PC-3 (cell line): ENCODE data around the gene DCTN2. TPM values are rescaled to one million over a fixed set of nuclear protein-coding genes. Genes with fewer than 3 reads are reported as not detected.

Experiments
- ATAC-seq: fragments of 200-7000 bp; cut with Tn5 transposase; 2 replicates; pipeline ENCODE4 v1.9.1; 2020; ENCODE audit warnings: mild to moderate bottlenecking, moderate library complexity
- BruUV-seq: library from RNA; stranded (reverse); fragments of 400-500 nt; replicated peaks from 2 replicates; lab custom pipeline; 2021; lab: Mats Ljungman, UMichigan
- CTCF ChIA-PET: fragments of 300-600 bp; sonication (Branson Sonifier 250); formaldehyde crosslinking; loops from one replicate; lab custom pipeline; 2022; ENCODE audit warnings: antibody characterized with exemption; lab: Charles Lee
- POLR2A ChIA-PET: fragments of 300-600 bp; sonication (Branson Sonifier 250); formaldehyde crosslinking; loops from one replicate; lab custom pipeline; 2022; ENCODE audit warnings: antibody characterized with exemption; ENCODE audit not compliant: unreplicated experiment; lab: Charles Lee
- DNase-seq: peaks from one replicate; pipeline ENCODE4 v3.0.0-alpha.2; 2015
- H2AFZ ChIP-seq: fragments of 300-600 bp; sonication (generic); 2 replicates; pipeline ENCODE4 v1.6.0; 2016; ENCODE audit warnings: antibody characterized with exemption, low read length
- H3F3A ChIP-seq: fragments of 300-600 bp; sonication (generic); one replicate; pipeline ENCODE4 v1.6.0; 2017; ENCODE audit warnings: antibody characterized with exemption, low read length, control low read depth, mild to moderate bottlenecking; ENCODE audit not compliant: unreplicated experiment
- H3K27ac ChIP-seq: fragments of 300-600 bp; sonication (generic); 2 replicates; pipeline ENCODE4 v1.5.1; 2016; ENCODE audit warnings: mild to moderate bottlenecking, low read length
- H3K27me3 ChIP-seq: fragments of 300-600 bp; sonication (generic); 2 replicates; pipeline ENCODE4 v1.6.1; 2016; ENCODE audit warnings: low read length, mixed read lengths
- H3K36me3 ChIP-seq: fragments of 300-600 bp; sonication (generic); 2 replicates; pipeline ENCODE4 v1.6.1; 2016; ENCODE audit warnings: low read depth, mixed run types, low read length, mixed read lengths
- H3K4me1 ChIP-seq: fragments of 300-600 bp; sonication (generic); 2 replicates; pipeline ENCODE4 v1.5.1; 2016; ENCODE audit warnings: low read length; ENCODE audit not compliant: insufficient read depth
- H3K4me2 ChIP-seq: fragments of 300-600 bp; sonication (generic); 2 replicates; pipeline ENCODE4 v1.6.0; 2016; ENCODE audit warnings: low read length
- H3K4me3 ChIP-seq: fragments of 300-600 bp; sonication (generic); 2 replicates; pipeline ENCODE4 v1.5.1; 2016; ENCODE audit warnings: mild to moderate bottlenecking, low read length, mixed read lengths
- H3K79me2 ChIP-seq: fragments of 300-600 bp; sonication (generic); 2 replicates; pipeline ENCODE4 v1.6.1; 2017; ENCODE audit warnings: low read length, mixed read lengths
- H3K9ac ChIP-seq: fragments of 300-600 bp; sonication (generic); 2 replicates; pipeline ENCODE4 v1.6.0; 2016; ENCODE audit warnings: mild to moderate bottlenecking, low read length
- H3K9me2 ChIP-seq: fragments of 300-600 bp; sonication (generic); replicated peaks from 2 replicates; pipeline ENCODE4 v1.6.1; 2016; ENCODE audit warnings: mixed run types, low read length, mixed read lengths
- H3K9me3 ChIP-seq: fragments of 300-600 bp; sonication (generic); 2 replicates; pipeline ENCODE4 v1.6.1; 2016; ENCODE audit warnings: low read length, mixed read lengths
- H4K20me1 ChIP-seq: fragments of 300-600 bp; sonication (generic); 2 replicates; pipeline ENCODE4 v1.6.1; 2016; ENCODE audit warnings: low read length, mixed read lengths
- EZH2 ChIP-seq: fragments of 300-600 bp; sonication (generic); IDR thresholded peaks from one replicate; pipeline ENCODE4 v1.6.1; 2017; ENCODE audit warnings: antibody characterized with exemption, mild to moderate bottlenecking, low read length; ENCODE audit not compliant: unreplicated experiment
- EZH2phosphoT487 ChIP-seq: fragments of 300-600 bp; sonication (generic); IDR thresholded peaks from 2 replicates; pipeline ENCODE4 v1.6.1; 2018; ENCODE audit warnings: mild to moderate bottlenecking, antibody characterized with exemption, low read length, borderline replicate concordance
- intact Hi-C: fragments of 100-400 bp; cut with micrococcal nuclease; formaldehyde crosslinking; loops from 2 replicates; pipeline ENCODE4 v1.9.0; 2023
- microRNA-seq: library from miRNA; unstranded; fragments of <30 nt; microRNA quantifications from one replicate; pipeline ENCODE4 v1.1.0, GENCODE V29; 2020; ENCODE audit not compliant: unreplicated experiment
- total RNA-seq: library from RNA; depleted of rRNA; stranded (reverse); fragments of >200 nt; gene quantifications from 2 replicates; pipeline ENCODE4 v1.2.3, GENCODE V29; 2014; rRNA removed

The DCTN2 gene
- total RNA-seq, 1 experiment from 2014 or later, result 88.5 TPM

- Histone ChIP-seq H3K27me3 (peaks cover 5% of the 10 kb centered on the region; the same call in 1 of the 2 replicates), H3F3A (no peaks in the 10 kb centered on the region), H3K79me2 (no peaks in the 10 kb centered on the region), H3K9me2 (no peaks in the 10 kb centered on the region), H3K9me3 (no peaks in the 10 kb centered on the region), H3K4me2 (no peak overlapping the region), H3K27ac (no peak overlapping the region), H3K4me3 (no peak overlapping the region), H2AFZ (no peak overlapping the region), H3K4me1 (no peaks in the 10 kb centered on the region), H3K36me3 (no peaks in the 10 kb centered on the region), H3K9ac (no peak overlapping the region), H4K20me1 (no peaks in the 10 kb centered on the region)
- BruUV-seq, result no TSS peak
- CTCF ChIA-PET, result no interaction called here
- intact Hi-C loops, result no loop called here
- TF ChIP-seq EZH2 (no peak), EZH2phosphoT487 (no peak)
- no peak for DNase-seq
- ATAC-seq, result no peak
- POLR2A ChIA-PET, result no interaction called here
These were observed 65.3 kb downstream of the DCTN2 start for GRCh38 chr12:57481671-57482070.

Small RNA genes lying within 50 kb of the gene (microRNA-seq; reads per million reads assigned to microRNA genes)
- gene MIR616 (0.75 reads per million), gene MIR6758 (0.75 reads per million)

Other genes starting within 250 kb of the DCTN2 start
- 14.0 and 15.7 TPM in 2 replicates for gene R3HDM2, start 116.1 kb downstream of the DCTN2 start, total RNA-seq
- not detected in 2 replicates for gene INHBC, start 112.4 kb downstream of the DCTN2 start, total RNA-seq
- not detected in 2 replicates for gene INHBE, start 91.9 kb downstream of the DCTN2 start, total RNA-seq
- gene GLI1, start 87.4 kb downstream of the DCTN2 start, total RNA-seq, result 3.0 TPM in 1 of 2 replicates, not detected in the other
- gene ARHGAP9, start 67.3 kb downstream of the DCTN2 start, total RNA-seq, result not detected in 2 replicates
- gene MARS1, start 59.1 kb downstream of the DCTN2 start, total RNA-seq, result 209 and 210 TPM in 2 replicates
- 27.4 and 33.1 TPM in 2 replicates for gene DDIT3, start 26.7 kb downstream of the DCTN2 start, total RNA-seq
- gene MBD6, start 24.4 kb downstream of the DCTN2 start, total RNA-seq, result 13.1 and 13.2 TPM in 2 replicates
- not detected in 2 replicates for gene KIF5A, start 2.9 kb upstream of the DCTN2 start, total RNA-seq
- gene PIP4K2C, start 44.0 kb upstream of the DCTN2 start, total RNA-seq, result 83.6 and 88.6 TPM in 2 replicates
- gene DTX3, start 57.6 kb upstream of the DCTN2 start, total RNA-seq, result 11.9 and 15.9 TPM in 2 replicates
- gene ARHGEF25, start 64.2 kb upstream of the DCTN2 start, total RNA-seq, result 10.0 and 18.1 TPM in 2 replicates
- 39.0 and 42.3 TPM in 2 replicates for gene B4GALNT1, start 86.0 kb upstream of the DCTN2 start, total RNA-seq
- 145 and 223 TPM in 2 replicates for gene OS9, start 146.9 kb upstream of the DCTN2 start, total RNA-seq
- gene AGAP2, start 191.6 kb upstream of the DCTN2 start, total RNA-seq, result 0.23 and 0.40 TPM in 2 replicates
- gene TSPAN31, start 197.8 kb upstream of the DCTN2 start, total RNA-seq, result 18.9 and 20.3 TPM in 2 replicates
- gene CDK4, start 205.1 kb upstream of the DCTN2 start, total RNA-seq, result 212 and 229 TPM in 2 replicates
- 9.3 and 13.4 TPM in 2 replicates for gene MARCHF9, start 207.9 kb upstream of the DCTN2 start, total RNA-seq
- 8.1 and 8.6 TPM in 2 replicates for gene CYP27B1, start 219.9 kb upstream of the DCTN2 start, total RNA-seq
- gene METTL1, start 224.9 kb upstream of the DCTN2 start, total RNA-seq, result 25.2 and 29.8 TPM in 2 replicates
- gene EEF1AKMT3, start 225.4 kb upstream of the DCTN2 start, total RNA-seq, result 5.4 and 9.3 TPM in 2 replicates
- 55.8 and 63.0 TPM in 2 replicates for gene TSFM, start 235.6 kb upstream of the DCTN2 start, total RNA-seq